Measurements from ENCODE around the gene DCUN1D4. TPM values are rescaled to one million over a fixed set of nuclear protein-coding genes. Genes with fewer than 3 reads are reported as not detected.

Gene DCUN1D4
- total RNA-seq, 2 donors from 2014 or later: 23.0 to 49.1 TPM

GRCh38 chr4:51867689-51868448 lies 24.9 kb downstream of the DCUN1D4 start:
- Histone ChIP-seq H3K4me3 (no peak overlapping the region), H3K9me3 (no peaks in the 10 kb centered on the region)

GRCh38 chr4:51868449-51868847 lies 25.5 kb downstream of the DCUN1D4 start:
- WGBS: 93% methylated on average over 2 of the region's 2 CpGs
- Histone ChIP-seq H3K36me3 (peaks cover 0 to 3% of the 10 kb centered on the region in 2 donors), H3K27me3 (replicated peaks; ENCODE audit: insufficient read depth) (no peaks in the 10 kb centered on the region), H3K27ac (no peak overlapping the region), H3K4me3 (no peak overlapping the region), H3K4me1 (replicated peaks) (no peaks in the 10 kb centered on the region), H3K9me3 (no peaks in the 10 kb centered on the region)
- no peak for DNase-seq (ENCODE audit: low spot score)
- intact Hi-C loops (cut with DNase I): no loop called here
- TF ChIP-seq POLR2AphosphoS5 (IDR thresholded peaks at IDR 0.05) (no peak), POLR2A (IDR thresholded peaks at IDR 0.05) (no peak)
- TF ChIP-seq, protein P1, sequence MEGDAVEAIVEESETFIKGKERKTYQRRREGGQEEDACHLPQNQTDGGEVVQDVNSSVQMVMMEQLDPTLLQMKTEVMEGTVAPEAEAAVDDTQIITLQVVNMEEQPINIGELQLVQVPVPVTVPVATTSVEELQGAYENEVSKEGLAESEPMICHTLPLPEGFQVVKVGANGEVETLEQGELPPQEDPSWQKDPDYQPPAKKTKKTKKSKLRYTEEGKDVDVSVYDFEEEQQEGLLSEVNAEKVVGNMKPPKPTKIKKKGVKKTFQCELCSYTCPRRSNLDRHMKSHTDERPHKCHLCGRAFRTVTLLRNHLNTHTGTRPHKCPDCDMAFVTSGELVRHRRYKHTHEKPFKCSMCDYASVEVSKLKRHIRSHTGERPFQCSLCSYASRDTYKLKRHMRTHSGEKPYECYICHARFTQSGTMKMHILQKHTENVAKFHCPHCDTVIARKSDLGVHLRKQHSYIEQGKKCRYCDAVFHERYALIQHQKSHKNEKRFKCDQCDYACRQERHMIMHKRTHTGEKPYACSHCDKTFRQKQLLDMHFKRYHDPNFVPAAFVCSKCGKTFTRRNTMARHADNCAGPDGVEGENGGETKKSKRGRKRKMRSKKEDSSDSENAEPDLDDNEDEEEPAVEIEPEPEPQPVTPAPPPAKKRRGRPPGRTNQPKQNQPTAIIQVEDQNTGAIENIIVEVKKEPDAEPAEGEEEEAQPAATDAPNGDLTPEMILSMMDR (IDR thresholded peaks at IDR 0.05): no peak

More at GRCh38 chr4:51867689-51868448, 24.9 kb downstream of the DCUN1D4 start:
- TF ChIP-seq POLR2A (IDR thresholded peaks at IDR 0.05) (no peak), POLR2AphosphoS5 (IDR thresholded peaks at IDR 0.05) (no peak)
- TF ChIP-seq, protein P1 (IDR thresholded peaks at IDR 0.05): no peak
- H3K36me3 ChIP-seq: peaks cover 0 to 3% of the 10 kb centered on the region in 2 donors
- H3K4me1 ChIP-seq (replicated peaks): no peaks in the 10 kb centered on the region
- H3K27me3 ChIP-seq (replicated peaks; ENCODE audit: insufficient read depth): no peaks in the 10 kb centered on the region
- DNase-seq (ENCODE audit: low spot score): no peak
- intact Hi-C loops (cut with DNase I): no loop called here
- WGBS: 91% methylated on average over 13 of the region's 16 CpGs
- H3K27ac ChIP-seq: no peak overlapping the region

DNA sequence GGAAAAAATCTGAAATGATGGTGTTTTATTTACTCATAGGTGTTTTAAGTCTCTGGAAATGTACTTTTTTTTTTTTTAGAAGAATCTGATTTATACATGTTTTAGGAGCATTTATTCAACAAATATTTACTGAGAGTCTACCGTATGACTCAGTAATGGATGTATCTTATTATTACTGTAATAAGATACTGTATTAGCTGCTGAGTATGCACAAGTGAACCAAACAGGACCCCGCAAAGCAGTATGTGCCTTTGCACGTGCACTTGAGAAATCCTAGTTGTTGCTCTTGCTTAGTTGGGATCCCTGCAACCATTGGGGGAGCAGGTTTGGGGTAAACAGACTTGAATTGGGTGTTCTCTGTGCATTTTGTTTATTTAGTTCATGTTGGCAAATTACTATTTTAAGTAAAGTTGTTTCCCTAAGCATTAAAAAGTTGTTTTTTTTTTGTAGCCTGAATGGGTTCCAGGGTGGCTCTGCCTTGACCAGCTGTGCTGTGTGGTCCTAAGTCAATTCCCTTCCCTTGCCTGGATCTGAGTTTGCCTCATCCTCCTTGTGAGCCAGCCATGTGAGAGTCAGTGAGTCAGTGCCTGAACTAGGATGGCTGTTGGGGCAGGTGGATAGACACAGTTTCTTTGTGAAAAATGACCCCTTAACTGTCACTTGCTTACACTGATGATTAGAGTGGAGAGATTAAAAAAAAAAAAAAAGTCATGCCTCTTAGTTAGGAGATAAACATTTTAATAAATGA lies 27.7 kb downstream of the DCUN1D4 start:
- no peak for DNase-seq (ENCODE audit: low spot score)
- intact Hi-C loops (cut with DNase I): no loop called here
- H3K4me1 ChIP-seq (replicated peaks): no peaks in the 10 kb centered on the region
- H3K9me3 ChIP-seq: no peaks in the 10 kb centered on the region
- H3K27ac ChIP-seq: no peak overlapping the region
- TF ChIP-seq, protein P1 (IDR thresholded peaks at IDR 0.05): no peak
- TF ChIP-seq POLR2AphosphoS5 (IDR thresholded peaks at IDR 0.05) (no peak), POLR2A (IDR thresholded peaks at IDR 0.05) (no peak)
- peaks cover 0 to 3% of the 10 kb centered on the region in 2 donors for H3K36me3 ChIP-seq
- no peak overlapping the region for H3K4me3 ChIP-seq
- WGBS: 75% methylated on average over 3 of the region's 3 CpGs
- no peaks in the 10 kb centered on the region for H3K27me3 ChIP-seq (replicated peaks; ENCODE audit: insufficient read depth)

DNA sequence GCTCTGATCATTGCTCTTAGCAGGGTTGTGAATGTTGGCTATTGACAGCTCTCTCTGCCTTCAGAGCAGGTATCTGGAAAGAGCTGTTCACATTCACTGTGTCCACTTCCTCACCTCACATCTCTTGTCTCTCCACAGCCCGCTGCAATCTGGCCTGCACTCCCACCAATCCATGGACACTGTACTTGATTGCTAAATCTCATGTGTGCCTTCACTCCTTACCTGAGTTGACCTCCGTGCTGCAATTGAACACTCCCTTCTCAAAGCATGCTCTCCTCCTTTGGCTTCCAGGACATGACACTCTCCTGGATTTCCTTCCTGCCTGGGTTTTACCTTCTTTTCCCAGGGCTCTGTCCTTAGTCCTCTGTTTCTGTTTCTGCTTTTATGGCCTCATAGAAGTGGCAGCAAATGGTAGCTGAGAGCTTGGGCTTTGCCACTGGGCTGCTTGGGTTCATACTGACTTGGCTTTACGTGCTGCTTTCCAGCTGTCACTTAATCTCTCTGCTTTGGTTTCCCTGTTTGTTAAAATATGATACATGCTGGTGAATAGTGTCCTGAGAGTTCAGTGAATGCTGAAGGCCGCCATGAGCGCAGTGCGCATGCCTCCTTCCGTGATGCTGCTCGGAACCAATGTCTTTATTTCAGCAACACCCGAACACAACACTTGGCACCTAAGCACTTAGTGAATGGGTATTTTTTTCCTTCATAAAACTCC lies 29.5 kb downstream of the DCUN1D4 start:
- intact Hi-C loops (cut with DNase I): no loop called here
- H3K4me3 ChIP-seq: no peak overlapping the region
- TF ChIP-seq, protein P1 (IDR thresholded peaks at IDR 0.05): no peak
- TF ChIP-seq POLR2A (IDR thresholded peaks at IDR 0.05) (no peak), POLR2AphosphoS5 (IDR thresholded peaks at IDR 0.05) (no peak)
- no peak for DNase-seq (ENCODE audit: low spot score)
- no peaks in the 10 kb centered on the region for H3K4me1 ChIP-seq (replicated peaks)
- WGBS: 88% methylated on average over 9 of the region's 9 CpGs
- no peaks in the 10 kb centered on the region for H3K27me3 ChIP-seq (replicated peaks; ENCODE audit: insufficient read depth)
- H3K9me3 ChIP-seq: no peaks in the 10 kb centered on the region
- H3K27ac ChIP-seq: no peak overlapping the region
- no peaks in the 10 kb centered on the region for H3K36me3 ChIP-seq
